ENCODE measurements around the gene AGBL1.

The AGBL1 gene

GRCh38 chr15:86267892-86268291, 188.2 kb downstream of the AGBL1 start:
- no peak overlapping the region for H3K27ac Mint-ChIP-seq
- peaks cover 13% of the 10 kb centered on the region for H3K27me3 Mint-ChIP-seq
- H3K4me1 Mint-ChIP-seq (ENCODE audit: low read depth), result no peaks in the 10 kb centered on the region
- no peaks in the 10 kb centered on the region for H3K9me3 Mint-ChIP-seq
- no peaks in the 10 kb centered on the region for H3K36me3 Mint-ChIP-seq (ENCODE audit: low read depth)
- DNase-seq, result no peak
- no peak overlapping the region for H3K4me3 Mint-ChIP-seq

GRCh38 chr15:86268558-86268957, 188.9 kb downstream of the AGBL1 start:
- H3K27me3 Mint-ChIP-seq, result peaks cover 17% of the 10 kb centered on the region
- H3K9me3 Mint-ChIP-seq, result no peaks in the 10 kb centered on the region
- H3K4me3 Mint-ChIP-seq, result no peak overlapping the region
- H3K4me1 Mint-ChIP-seq (ENCODE audit: low read depth), result no peaks in the 10 kb centered on the region
- no peak for DNase-seq
- no peaks in the 10 kb centered on the region for H3K36me3 Mint-ChIP-seq (ENCODE audit: low read depth)
- H3K27ac Mint-ChIP-seq, result no peak overlapping the region

DNA sequence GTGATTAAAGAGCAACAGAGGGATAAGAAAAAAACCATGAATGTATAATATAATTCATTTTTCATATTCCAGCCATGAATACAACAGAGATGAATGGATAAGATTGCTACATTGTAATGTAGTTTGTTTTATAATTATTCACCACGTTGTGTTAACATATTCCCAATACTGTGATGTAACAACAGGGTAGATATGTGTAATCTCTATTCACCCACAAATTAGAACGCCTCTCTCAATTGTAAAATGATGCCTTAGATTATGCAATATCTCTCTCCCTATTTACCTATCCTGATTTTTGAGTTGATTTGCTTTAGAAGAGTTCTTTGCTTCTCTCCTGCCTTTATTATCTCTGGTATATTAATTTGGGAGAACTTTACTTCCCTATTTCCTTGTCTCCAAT, 193.6 kb downstream of the AGBL1 start:
- no peak for DNase-seq
- H3K27ac Mint-ChIP-seq, result no peak overlapping the region
- no peaks in the 10 kb centered on the region for H3K36me3 Mint-ChIP-seq (ENCODE audit: low read depth)
- H3K27me3 Mint-ChIP-seq, result peaks cover 18% of the 10 kb centered on the region
- H3K4me3 Mint-ChIP-seq, result no peak overlapping the region
- H3K9me3 Mint-ChIP-seq, result no peaks in the 10 kb centered on the region
- H3K4me1 Mint-ChIP-seq (ENCODE audit: low read depth), result no peaks in the 10 kb centered on the region

- no peaks in the 10 kb centered on the region for H3K9me3 Mint-ChIP-seq
Measured at GRCh38 chr15:86275361-86275760, 195.7 kb downstream of the AGBL1 start.

GRCh38 chr15:86278586-86278985, 198.9 kb downstream of the AGBL1 start:
- no peak for DNase-seq
- H3K4me1 Mint-ChIP-seq (ENCODE audit: low read depth), result no peaks in the 10 kb centered on the region
- H3K36me3 Mint-ChIP-seq (ENCODE audit: low read depth), result no peaks in the 10 kb centered on the region
- no peak overlapping the region for H3K4me3 Mint-ChIP-seq
- H3K27ac Mint-ChIP-seq, result no peak overlapping the region
- no peaks in the 10 kb centered on the region for H3K9me3 Mint-ChIP-seq
- peaks cover 8% of the 10 kb centered on the region for H3K27me3 Mint-ChIP-seq

More at GRCh38 chr15:86275361-86275760, 195.7 kb downstream of the AGBL1 start:
- no peaks in the 10 kb centered on the region for H3K4me1 Mint-ChIP-seq (ENCODE audit: low read depth)
- no peaks in the 10 kb centered on the region for H3K36me3 Mint-ChIP-seq (ENCODE audit: low read depth)
- DNase-seq, result no peak
- no peak overlapping the region for H3K27ac Mint-ChIP-seq
- H3K4me3 Mint-ChIP-seq, result no peak overlapping the region
- peaks cover 18% of the 10 kb centered on the region for H3K27me3 Mint-ChIP-seq

DNA sequence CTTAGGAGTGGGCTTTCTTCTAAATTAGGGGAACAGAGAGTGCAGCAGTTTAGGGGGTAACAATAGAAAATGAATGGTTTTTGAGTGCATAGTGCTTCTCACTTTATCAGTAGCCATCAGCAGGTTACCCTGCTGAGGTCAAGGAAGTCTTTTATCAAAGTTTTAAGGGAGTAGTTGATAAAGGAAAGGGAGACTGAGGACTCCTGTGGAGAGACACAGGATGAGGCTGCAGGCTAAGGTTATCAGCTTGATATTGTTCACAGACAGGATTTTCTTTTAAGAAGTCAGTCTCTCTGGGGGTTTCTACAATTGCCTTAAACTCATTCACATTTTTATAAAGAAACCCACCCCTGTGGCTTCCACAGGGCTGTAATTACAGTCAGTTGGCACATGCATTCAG, 205.0 kb downstream of the AGBL1 start:
- no peaks in the 10 kb centered on the region for H3K9me3 Mint-ChIP-seq
- H3K4me1 Mint-ChIP-seq (ENCODE audit: low read depth), result no peaks in the 10 kb centered on the region
- DNase-seq, result no peak
- H3K27ac Mint-ChIP-seq, result no peak overlapping the region
- H3K36me3 Mint-ChIP-seq (ENCODE audit: low read depth), result no peaks in the 10 kb centered on the region
- peaks cover 4% of the 10 kb centered on the region for H3K27me3 Mint-ChIP-seq
- no peak overlapping the region for H3K4me3 Mint-ChIP-seq

- Mint-ChIP-seq H3K9me3 (no peaks in the 10 kb centered on the region), H3K27me3 (peaks cover 21% of the 10 kb centered on the region), H3K4me3 (no peak overlapping the region), H3K27ac (no peak overlapping the region), H3K36me3 (ENCODE audit: low read depth) (no peaks in the 10 kb centered on the region), H3K4me1 (ENCODE audit: low read depth) (no peaks in the 10 kb centered on the region)
- no peak for DNase-seq
Measured at GRCh38 chr15:86295511-86295910, 215.8 kb downstream of the AGBL1 start.

- H3K36me3 Mint-ChIP-seq (ENCODE audit: low read depth), result no peaks in the 10 kb centered on the region
- H3K27me3 Mint-ChIP-seq, result peaks cover 21% of the 10 kb centered on the region
- no peak overlapping the region for H3K27ac Mint-ChIP-seq
- no peak overlapping the region for H3K4me3 Mint-ChIP-seq
- H3K4me1 Mint-ChIP-seq (ENCODE audit: low read depth), result no peaks in the 10 kb centered on the region
- DNase-seq, result no peak
- no peaks in the 10 kb centered on the region for H3K9me3 Mint-ChIP-seq
Measured at GRCh38 chr15:86296769-86297168, 217.1 kb downstream of the AGBL1 start.

GRCh38 chr15:86300390-86301125, 220.9 kb downstream of the AGBL1 start:
- DNase-seq, result no peak
- H3K4me1 Mint-ChIP-seq (ENCODE audit: low read depth), result no peaks in the 10 kb centered on the region

GRCh38 chr15:86311568-86312280, 232.1 kb downstream of the AGBL1 start:
- Mint-ChIP-seq H3K4me1 (ENCODE audit: low read depth) (peaks cover 14% of the 10 kb centered on the region), H3K27me3 (peaks cover 29% of the 10 kb centered on the region), H3K9me3 (no peaks in the 10 kb centered on the region), H3K27ac (no peak overlapping the region), H3K4me3 (no peak overlapping the region), H3K36me3 (ENCODE audit: low read depth) (no peaks in the 10 kb centered on the region)
- no peak for DNase-seq

More at GRCh38 chr15:86300390-86301125, 220.9 kb downstream of the AGBL1 start:
- Mint-ChIP-seq H3K27me3 (peaks cover 12% of the 10 kb centered on the region), H3K36me3 (ENCODE audit: low read depth) (no peaks in the 10 kb centered on the region), H3K9me3 (no peaks in the 10 kb centered on the region), H3K4me3 (no peak overlapping the region), H3K27ac (no peak overlapping the region)

DNA sequence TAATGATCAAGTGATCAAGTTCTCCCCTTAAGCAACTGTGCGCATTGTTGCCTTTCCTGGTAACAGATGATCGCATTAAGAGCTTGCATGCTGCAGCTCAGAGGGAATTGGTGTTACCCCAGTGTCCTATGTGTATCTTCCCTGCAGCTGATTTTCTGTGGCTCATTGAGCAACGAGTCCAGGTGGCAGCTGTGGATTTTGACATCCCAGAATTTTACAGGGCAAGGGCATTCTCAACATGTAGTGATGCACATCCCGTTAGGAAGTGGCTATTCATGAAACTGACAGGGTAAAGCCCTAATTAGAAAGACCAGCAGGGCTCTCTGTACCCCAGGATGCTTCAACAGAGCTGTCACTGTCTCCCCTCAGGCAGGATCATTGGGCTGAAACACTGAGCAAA, 232.8 kb downstream of the AGBL1 start:
- no peak for DNase-seq
- no peaks in the 10 kb centered on the region for H3K9me3 Mint-ChIP-seq
- no peak overlapping the region for H3K27ac Mint-ChIP-seq
- H3K27me3 Mint-ChIP-seq, result peaks cover 29% of the 10 kb centered on the region
- H3K36me3 Mint-ChIP-seq (ENCODE audit: low read depth), result no peaks in the 10 kb centered on the region
- no peak overlapping the region for H3K4me3 Mint-ChIP-seq
- H3K4me1 Mint-ChIP-seq (ENCODE audit: low read depth), result peaks cover 18% of the 10 kb centered on the region

GRCh38 chr15:86316216-86316615, 236.5 kb downstream of the AGBL1 start:
- peaks cover 7% of the 10 kb centered on the region for H3K9me3 Mint-ChIP-seq
- peaks cover 18% of the 10 kb centered on the region for H3K4me1 Mint-ChIP-seq (ENCODE audit: low read depth)
- no peak for DNase-seq
- no peak overlapping the region for H3K27ac Mint-ChIP-seq
- H3K4me3 Mint-ChIP-seq, result no peak overlapping the region
- no peaks in the 10 kb centered on the region for H3K36me3 Mint-ChIP-seq (ENCODE audit: low read depth)
- H3K27me3 Mint-ChIP-seq, result peaks cover 24% of the 10 kb centered on the region

GRCh38 chr15:86316726-86317383, 237.2 kb downstream of the AGBL1 start:
- Mint-ChIP-seq H3K4me1 (ENCODE audit: low read depth) (peaks cover 14% of the 10 kb centered on the region), H3K36me3 (ENCODE audit: low read depth) (no peaks in the 10 kb centered on the region), H3K4me3 (no peak overlapping the region), H3K9me3 (peaks cover 7% of the 10 kb centered on the region), H3K27me3 (peaks cover 21% of the 10 kb centered on the region), H3K27ac (no peak overlapping the region)
- DNase-seq, result no peak

- Mint-ChIP-seq H3K27me3 (peaks cover 18% of the 10 kb centered on the region), H3K4me3 (no peak overlapping the region), H3K27ac (no peak overlapping the region), H3K4me1 (ENCODE audit: low read depth) (peaks cover 10% of the 10 kb centered on the region), H3K9me3 (peaks cover 7% of the 10 kb centered on the region), H3K36me3 (ENCODE audit: low read depth) (no peaks in the 10 kb centered on the region)
- no peak for DNase-seq
Measured at GRCh38 chr15:86317384-86317740, 237.7 kb downstream of the AGBL1 start.

DNA sequence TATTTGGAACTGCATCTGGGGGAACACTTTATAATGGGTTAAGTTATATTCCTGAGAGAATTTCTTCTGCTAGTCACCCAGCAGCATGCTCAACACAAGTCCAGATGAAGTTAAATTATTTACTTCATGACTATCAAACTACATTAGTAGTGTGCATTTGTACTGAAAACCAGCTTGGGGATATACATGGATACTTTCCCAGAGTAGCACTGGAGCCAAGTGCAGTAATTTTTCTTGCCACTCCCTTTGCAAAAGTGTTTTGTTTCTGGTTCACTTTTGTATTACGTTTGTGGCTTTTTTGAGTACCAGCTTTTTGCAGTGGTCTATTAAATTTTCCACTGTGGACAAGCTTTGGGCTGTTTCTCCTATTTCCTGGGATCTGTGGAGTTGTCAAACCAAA, 243.0 kb downstream of the AGBL1 start:
- no peak overlapping the region for H3K4me3 Mint-ChIP-seq
- H3K9me3 Mint-ChIP-seq, result peaks cover 7% of the 10 kb centered on the region
- peaks cover 27% of the 10 kb centered on the region for H3K27me3 Mint-ChIP-seq

More for the DNA sequence above, 243.0 kb downstream of the AGBL1 start:
- H3K27ac Mint-ChIP-seq, result no peak overlapping the region
- H3K36me3 Mint-ChIP-seq (ENCODE audit: low read depth), result no peaks in the 10 kb centered on the region
- DNase-seq, result no peak
- no peaks in the 10 kb centered on the region for H3K4me1 Mint-ChIP-seq (ENCODE audit: low read depth)

All from activated T-cell treated with anti-CD3 and anti-CD28 coated beads, Interleukin-2, amount 50 U/mL, for 24 hours (primary cell).